HS-27A (cell line): Measurements from ENCODE around the gene ARHGEF10L.
"Not testable (repeated sequence)": the region's sequence is repeated elsewhere in the genome, so short reads cannot be mapped to it uniquely, and the experiment has no call there.

Experiments
- DNase-seq: peaks from one replicate; pipeline ENCODE4 v3.0.0-alpha.2; 2012; ENCODE audit warnings: low read depth, missing footprints

Gene ARHGEF10L

GRCh38 chr1:17743008-17743647 is 203.6 kb downstream of the ARHGEF10L start:
- DNase-seq: no peak

- DNase-seq: no peak
These were observed 204.4 kb downstream of the ARHGEF10L start for GRCh38 chr1:17743925-17744324.

- no peak for DNase-seq
These were observed 205.4 kb downstream of the ARHGEF10L start for GRCh38 chr1:17744666-17745478.

- no peak for DNase-seq
These were observed 206.0 kb downstream of the ARHGEF10L start for GRCh38 chr1:17745479-17745955.

GRCh38 chr1:17746281-17746680 is 206.8 kb downstream of the ARHGEF10L start:
- DNase-seq: not testable (repeated sequence)

GRCh38 chr1:17746920-17747319 is 207.4 kb downstream of the ARHGEF10L start:
- DNase-seq: no peak
